Loucy (cell line): ENCODE measurements around the gene TRIM2.

Experiments used
- H2AFZ ChIP-seq: fragments of 200-600 bp; sonication (generic); 2 replicates; pipeline ENCODE4 v1.6.0; 2016; ENCODE audit warnings: antibody characterized with exemption, mild to moderate bottlenecking, low read length, moderate library complexity
- H3F3A ChIP-seq: fragments of 200-600 bp; 2 replicates; pipeline ENCODE4 v1.6.0; 2016; ENCODE audit warnings: antibody characterized with exemption, low read depth, mild to moderate bottlenecking
- H3K27me3 ChIP-seq: fragments of 200-600 bp; sonication (generic); 2 replicates; pipeline ENCODE4 v1.6.1; 2014; ENCODE audit warnings: low read length, mild to moderate bottlenecking; ENCODE audit not compliant: insufficient read depth, poor library complexity, severe bottlenecking
- H3K36me3 ChIP-seq: fragments of 200-600 bp; sonication (generic); 2 replicates; pipeline ENCODE4 v1.6.1; 2016; ENCODE audit warnings: low read length; ENCODE audit not compliant: insufficient read depth
- H3K4me1 ChIP-seq: fragments of 200-600 bp; sonication (generic); 2 replicates; pipeline ENCODE4 v1.5.1; 2014; ENCODE audit warnings: low read length, mild to moderate bottlenecking; ENCODE audit not compliant: insufficient read depth, poor library complexity, severe bottlenecking
- H3K4me2 ChIP-seq: fragments of 200-600 bp; sonication (generic); 2 replicates; pipeline ENCODE4 v1.6.0; 2014; ENCODE audit warnings: antibody characterized with exemption, low read length, low read depth, mild to moderate bottlenecking; ENCODE audit not compliant: poor library complexity, severe bottlenecking
- H3K4me3 ChIP-seq: fragments of 200-600 bp; sonication (generic); 2 replicates; pipeline ENCODE4 v1.5.1; 2014; ENCODE audit warnings: low read length, mild to moderate bottlenecking, mixed read lengths; ENCODE audit not compliant: poor library complexity, severe bottlenecking
- H3K79me2 ChIP-seq: fragments of 200-600 bp; sonication (generic); 2 replicates; pipeline ENCODE4 v1.6.1; 2014; ENCODE audit warnings: low read length; ENCODE audit not compliant: insufficient read depth
- H3K9ac ChIP-seq: fragments of 200-600 bp; sonication (generic); 2 replicates; pipeline ENCODE4 v1.6.0; 2014; ENCODE audit warnings: mild to moderate bottlenecking, low read depth, low read length, moderate library complexity; ENCODE audit not compliant: poor library complexity, severe bottlenecking
- H3K9me2 ChIP-seq: fragments of 200-600 bp; sonication (generic); replicated peaks from 2 replicates; pipeline ENCODE4 v1.6.1; 2016; ENCODE audit warnings: low read depth, low read length, mixed read lengths
- H3K9me3 ChIP-seq: fragments of 200-600 bp; sonication (generic); 2 replicates; pipeline ENCODE4 v1.6.1; 2014; ENCODE audit warnings: mild to moderate bottlenecking, antibody characterized with exemption, low read length, low read depth; ENCODE audit not compliant: insufficient read depth
- H4K20me1 ChIP-seq: fragments of 200-600 bp; sonication (generic); 2 replicates; pipeline ENCODE4 v1.6.0; 2014; ENCODE audit warnings: antibody characterized with exemption, low read length, mild to moderate bottlenecking; ENCODE audit not compliant: insufficient read depth, poor library complexity, severe bottlenecking
- EZH2phosphoT487 ChIP-seq: fragments of 200-600 bp; IDR thresholded peaks from 2 replicates; pipeline ENCODE4 v1.6.1; 2018; ENCODE audit warnings: antibody characterized with exemption, mild to moderate bottlenecking, moderate library complexity, borderline replicate concordance
- TF ChIP-seq, protein P1 (sequence below): fragments of 200-600 bp; sonication (generic); conservative IDR thresholded peaks from 2 replicates; pipeline ENCODE4 v1.5.1; 2014; ENCODE audit warnings: mild to moderate bottlenecking, antibody characterized with exemption, low read length

TRIM2 gene

DNA sequence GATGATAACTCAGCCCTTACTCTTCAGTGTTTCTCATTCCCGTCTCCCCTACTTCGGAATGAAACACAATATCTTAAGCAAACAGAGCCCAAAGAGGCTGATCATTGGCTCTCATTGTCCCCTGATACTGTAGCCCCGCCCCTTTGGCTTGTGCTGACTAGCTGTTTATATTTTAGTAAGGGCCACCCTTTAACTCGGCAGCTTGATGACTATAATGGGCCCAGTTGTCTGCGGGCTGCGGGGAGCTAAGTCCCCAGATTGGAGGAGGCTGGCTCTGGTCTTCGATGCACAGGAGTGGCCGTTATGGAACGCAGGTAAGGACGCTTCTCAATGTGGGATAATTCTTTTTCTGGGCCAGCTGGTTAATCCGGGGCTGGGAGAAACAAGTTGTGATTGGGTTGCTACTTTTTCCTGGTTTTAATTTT, at the start of gene TRIM2:
TRIM2 (plus strand) TSS at position 197 of the 425 bp plus-strand sequence; CDS start at position 285, 88 bp downstream.
- peaks cover 33% of the 10 kb centered on the region for H3K4me1 ChIP-seq
- H2AFZ ChIP-seq = peak within 1 kb of the TSS; percentile 55
- H3K9me2 ChIP-seq = no peaks in the 10 kb centered on the region
- H4K20me1 ChIP-seq = no peaks in the 10 kb centered on the region
- H3K9ac ChIP-seq = peak within 1 kb of the TSS; percentile 45
- H3K27me3 ChIP-seq = no peaks in the 10 kb centered on the region
- TF ChIP-seq, protein P1, sequence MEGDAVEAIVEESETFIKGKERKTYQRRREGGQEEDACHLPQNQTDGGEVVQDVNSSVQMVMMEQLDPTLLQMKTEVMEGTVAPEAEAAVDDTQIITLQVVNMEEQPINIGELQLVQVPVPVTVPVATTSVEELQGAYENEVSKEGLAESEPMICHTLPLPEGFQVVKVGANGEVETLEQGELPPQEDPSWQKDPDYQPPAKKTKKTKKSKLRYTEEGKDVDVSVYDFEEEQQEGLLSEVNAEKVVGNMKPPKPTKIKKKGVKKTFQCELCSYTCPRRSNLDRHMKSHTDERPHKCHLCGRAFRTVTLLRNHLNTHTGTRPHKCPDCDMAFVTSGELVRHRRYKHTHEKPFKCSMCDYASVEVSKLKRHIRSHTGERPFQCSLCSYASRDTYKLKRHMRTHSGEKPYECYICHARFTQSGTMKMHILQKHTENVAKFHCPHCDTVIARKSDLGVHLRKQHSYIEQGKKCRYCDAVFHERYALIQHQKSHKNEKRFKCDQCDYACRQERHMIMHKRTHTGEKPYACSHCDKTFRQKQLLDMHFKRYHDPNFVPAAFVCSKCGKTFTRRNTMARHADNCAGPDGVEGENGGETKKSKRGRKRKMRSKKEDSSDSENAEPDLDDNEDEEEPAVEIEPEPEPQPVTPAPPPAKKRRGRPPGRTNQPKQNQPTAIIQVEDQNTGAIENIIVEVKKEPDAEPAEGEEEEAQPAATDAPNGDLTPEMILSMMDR = no peak
- no peak for TF ChIP-seq EZH2phosphoT487
- peak within 1 kb of the TSS; percentile 88 for H3K4me2 ChIP-seq
- no peaks in the 10 kb centered on the region for H3K79me2 ChIP-seq
- H3F3A ChIP-seq = no peaks in the 10 kb centered on the region; the same call in 1 of the 2 replicates
- H3K4me3 ChIP-seq = peak within 1 kb of the TSS; percentile 66
- no peaks in the 10 kb centered on the region for H3K9me3 ChIP-seq
- no peaks in the 10 kb centered on the region for H3K36me3 ChIP-seq

DNA sequence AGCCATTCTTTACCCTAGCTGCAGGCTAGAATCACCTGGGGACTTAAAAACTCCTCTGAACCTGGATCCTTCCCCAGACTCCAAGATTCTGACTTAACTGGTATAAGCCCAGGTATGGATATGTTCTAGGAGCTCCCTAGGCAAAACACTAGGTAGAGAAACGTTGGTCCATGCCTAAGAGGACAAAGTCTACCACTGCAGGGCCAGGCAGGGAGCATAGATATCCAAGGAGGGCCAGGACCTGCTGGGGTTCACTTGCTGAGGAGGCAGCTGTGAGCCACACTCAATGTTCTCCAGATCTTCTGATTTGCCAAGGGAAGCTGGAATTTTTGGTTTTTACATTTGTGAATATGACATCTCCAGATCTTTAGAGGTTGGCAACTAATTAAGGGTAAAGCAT, 48.6 kb upstream of the TRIM2 start:
- no peaks in the 10 kb centered on the region for H3K9me3 ChIP-seq
- peak overlapping the region; percentile 77 for H3K4me2 ChIP-seq
- H2AFZ ChIP-seq = 0 out of 2 replicates have a peak overlapping the region, but pooled peaks have one; percentile 44
- H4K20me1 ChIP-seq = no peaks in the 10 kb centered on the region
- no peaks in the 10 kb centered on the region for H3K9me2 ChIP-seq
- peak overlapping the region; percentile 37 for H3K4me3 ChIP-seq
- peaks cover 66% of the 10 kb centered on the region for H3K4me1 ChIP-seq
- no peaks in the 10 kb centered on the region for H3K27me3 ChIP-seq
- no peak for TF ChIP-seq EZH2phosphoT487
- TF ChIP-seq, protein P1 = no peak
- H3F3A ChIP-seq = no peaks in the 10 kb centered on the region; the same call in 1 of the 2 replicates
- H3K9ac ChIP-seq = peak overlapping the region; percentile 65
- no peaks in the 10 kb centered on the region for H3K36me3 ChIP-seq
- H3K79me2 ChIP-seq = peaks cover 21% of the 10 kb centered on the region

DNA sequence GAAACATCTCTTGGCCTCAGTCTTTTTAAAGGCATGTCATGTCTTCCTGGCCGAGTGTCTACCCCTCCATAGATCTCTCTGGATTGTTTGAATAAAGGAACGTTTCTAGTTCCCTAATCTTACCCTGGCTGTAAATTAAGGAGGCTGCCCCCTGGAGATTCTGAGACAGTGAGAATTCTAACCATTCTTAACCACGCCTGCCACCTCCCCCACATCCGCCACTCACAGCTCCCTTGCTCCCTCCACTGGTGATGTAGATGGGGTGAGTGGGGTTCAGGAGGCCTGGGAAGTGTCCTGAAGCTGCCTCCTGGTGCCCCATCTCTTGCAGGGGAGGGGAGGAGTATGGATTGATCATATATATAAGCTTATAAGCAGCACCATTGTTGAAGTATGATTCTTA, 48.0 kb upstream of the TRIM2 start:
- Histone ChIP-seq H3K9ac (peak overlapping the region; percentile 65), H3K4me2 (peak overlapping the region; percentile 77), H3F3A (no peaks in the 10 kb centered on the region; the same call in 1 of the 2 replicates), H4K20me1 (no peaks in the 10 kb centered on the region), H3K4me1 (peaks cover 70% of the 10 kb centered on the region), H3K79me2 (peaks cover 21% of the 10 kb centered on the region), H3K9me2 (no peaks in the 10 kb centered on the region), H3K4me3 (peak overlapping the region; percentile 37), H3K36me3 (no peaks in the 10 kb centered on the region), H3K9me3 (no peaks in the 10 kb centered on the region), H2AFZ (0 out of 2 replicates have a peak overlapping the region, but pooled peaks have one; percentile 44), H3K27me3 (no peaks in the 10 kb centered on the region)
- TF ChIP-seq, protein P1 = peak; percentile 74
- no peak for TF ChIP-seq EZH2phosphoT487
